Smooth muscle cell (in vitro differentiated cells): ENCODE data around the gene DNAJC18. TPM values are rescaled to one million over a fixed set of nuclear protein-coding genes. Genes with fewer than 3 reads are reported as not detected.

Experiments used
- DNase-seq: peaks from one replicate; lab custom pipeline; 2025; ENCODE audit not compliant: unreplicated experiment; lab: John Stamatoyannopoulos, UW
- H2AFZ ChIP-seq: fragments of 200-600 bp; sonication (generic); 2 replicates; pipeline ENCODE4 v1.6.0; 2016; ENCODE audit warnings: antibody characterized with exemption, low read depth, mild to moderate bottlenecking
- H3F3A ChIP-seq: fragments of 200-600 bp; sonication (generic); 2 replicates; pipeline ENCODE4 v1.6.0; 2017; ENCODE audit warnings: antibody characterized with exemption, low read depth
- H3K27ac ChIP-seq: fragments of 200-600 bp; sonication (generic); 2 replicates; pipeline ENCODE4 v1.5.1; 2016; ENCODE audit warnings: low read depth, mild to moderate bottlenecking
- H3K27me3 ChIP-seq: fragments of 200-600 bp; sonication (generic); 2 replicates; pipeline ENCODE4 v1.6.1; 2016; ENCODE audit warnings: low read depth, mild to moderate bottlenecking
- H3K36me3 ChIP-seq: fragments of 200-600 bp; sonication (generic); 2 replicates; pipeline ENCODE4 v1.5.1; 2016; ENCODE audit warnings: low read depth
- H3K4me1 ChIP-seq: fragments of 200-600 bp; sonication (generic); 2 replicates; pipeline ENCODE4 v1.5.1; 2016; ENCODE audit warnings: low read depth
- H3K4me2 ChIP-seq: fragments of 200-600 bp; sonication (generic); 2 replicates; pipeline ENCODE4 v1.6.0; 2016; ENCODE audit warnings: mild to moderate bottlenecking
- H3K4me3 ChIP-seq: fragments of 200-600 bp; sonication (generic); 2 replicates; pipeline ENCODE4 v1.5.1; 2016; ENCODE audit warnings: mild to moderate bottlenecking
- H3K79me2 ChIP-seq: fragments of 200-600 bp; sonication (generic); 2 replicates; pipeline ENCODE4 v1.6.0; 2016; ENCODE audit warnings: low read depth, mild to moderate bottlenecking
- H3K9ac ChIP-seq: fragments of 200-600 bp; sonication (generic); 2 replicates; pipeline ENCODE4 v1.6.0; 2016; ENCODE audit warnings: low read depth
- H3K9me3 ChIP-seq: fragments of 200-600 bp; sonication (generic); replicated peaks from 2 replicates; pipeline ENCODE4 v1.5.1; 2016; ENCODE audit warnings: low read depth
- H4K20me1 ChIP-seq: fragments of 200-600 bp; sonication (generic); 2 replicates; pipeline ENCODE4 v1.6.0; 2016; ENCODE audit warnings: low read depth
- CTCF ChIP-seq: fragments of 200-600 bp; sonication (generic); IDR thresholded peaks from 2 replicates; pipeline ENCODE4 v1.5.1; 2017; ENCODE audit warnings: borderline replicate concordance, mild to moderate bottlenecking, antibody characterized with exemption; ENCODE audit not compliant: insufficient read depth, poor library complexity, severe bottlenecking
- WGBS: methylation state at CpG from one replicate; pipeline ENCODE4 v1.1.7; 2016; ENCODE audit warnings: low lambda C conversion rate; 5-methylcytosine and 5-hydroxymethylcytosine counted together
- polyA plus RNA-seq: library from polyadenylated mRNA; unstranded; fragments of >200 nt; fragmentation: Nextera tagmentation; extraction: Ambion mirVana; gene quantifications from 2 replicates; pipeline ENCODE4 v1.2.1, GENCODE V29; 2016
- total RNA-seq: library from RNA; depleted of rRNA; stranded (reverse); fragments of >200 nt; gene quantifications from 2 replicates; pipeline ENCODE4 v1.2.3, GENCODE V29; 2014

Gene DNAJC18
- total and polyA plus RNA-seq, 2 experiments from 2014 or later = 9.6 to 16.9 TPM

- Histone ChIP-seq H3K9me3 (no peaks in the 10 kb centered on the region), H3F3A (no peaks in the 10 kb centered on the region), H3K4me2 (no peak overlapping the region), H3K4me3 (no peak overlapping the region), H2AFZ (no peak overlapping the region), H4K20me1 (no peaks in the 10 kb centered on the region), H3K9ac (no peak overlapping the region), H3K27me3 (no peaks in the 10 kb centered on the region), H3K27ac (no peak overlapping the region), H3K79me2 (no peaks in the 10 kb centered on the region), H3K36me3 (no peaks in the 10 kb centered on the region), H3K4me1 (no peaks in the 10 kb centered on the region)
- 89% methylated on average over 1 of the region's 1 CpG for WGBS
- TF ChIP-seq CTCF = no peak
- DNase-seq = no peak
Observed at GRCh38 chr5:139431706-139432105, 7.6 kb downstream of the DNAJC18 start.

- Histone ChIP-seq H3K79me2 (no peaks in the 10 kb centered on the region), H3K9me3 (no peaks in the 10 kb centered on the region)
Observed at GRCh38 chr5:139430015-139430414, 9.3 kb downstream of the DNAJC18 start.

GRCh38 chr5:139426203-139426885 lies 13.0 kb downstream of the DNAJC18 start:
- no peaks in the 10 kb centered on the region for H3K36me3 ChIP-seq
- no peaks in the 10 kb centered on the region for H3K27me3 ChIP-seq
- H3K27ac ChIP-seq = peak overlapping the region; percentile 28
- no peaks in the 10 kb centered on the region for H3K79me2 ChIP-seq
- H4K20me1 ChIP-seq = no peaks in the 10 kb centered on the region
- H3K9me3 ChIP-seq = no peaks in the 10 kb centered on the region
- peaks cover 4% of the 10 kb centered on the region for H3F3A ChIP-seq
- TF ChIP-seq CTCF = no peak
- no peak overlapping the region for H3K4me3 ChIP-seq
- 61% methylated on average over 8 of the region's 8 CpGs for WGBS
- no peak overlapping the region for H3K4me2 ChIP-seq
- no peak overlapping the region for H3K9ac ChIP-seq
- no peak overlapping the region for H2AFZ ChIP-seq
- H3K4me1 ChIP-seq = no peaks in the 10 kb centered on the region
- no peak for DNase-seq

More at GRCh38 chr5:139430015-139430414, 9.3 kb downstream of the DNAJC18 start:
- TF ChIP-seq CTCF = no peak
- Histone ChIP-seq H3K27me3 (no peaks in the 10 kb centered on the region), H3K4me1 (no peaks in the 10 kb centered on the region), H3K9ac (no peak overlapping the region), H4K20me1 (no peaks in the 10 kb centered on the region), H3K36me3 (no peaks in the 10 kb centered on the region), H3K4me2 (no peak overlapping the region), H2AFZ (no peak overlapping the region), H3K27ac (no peak overlapping the region), H3F3A (peaks cover 4% of the 10 kb centered on the region), H3K4me3 (no peak overlapping the region)
- DNase-seq = no peak
- WGBS = 93% methylated on average over 2 of the region's 2 CpGs

- Histone ChIP-seq H3K9me3 (no peaks in the 10 kb centered on the region), H3K27me3 (no peaks in the 10 kb centered on the region), H3F3A (peaks cover 4% of the 10 kb centered on the region), H3K4me1 (peaks cover 2% of the 10 kb centered on the region), H3K27ac (no peak overlapping the region), H2AFZ (no peak overlapping the region), H3K9ac (no peak overlapping the region), H3K79me2 (no peaks in the 10 kb centered on the region), H4K20me1 (no peaks in the 10 kb centered on the region), H3K36me3 (no peaks in the 10 kb centered on the region), H3K4me2 (no peak overlapping the region), H3K4me3 (no peak overlapping the region)
- WGBS = 84% methylated on average over 5 of the region's 5 CpGs
- no peak for DNase-seq
- no peak for TF ChIP-seq CTCF
Observed at GRCh38 chr5:139425497-139425896, 13.8 kb downstream of the DNAJC18 start.
